GM23338 (cell line): Measurements from ENCODE around the gene CEACAM5.
"Not testable (repeated sequence)": the region's sequence is repeated elsewhere in the genome, so short reads cannot be mapped to it uniquely, and the experiment has no call there.

ENCODE experiments used
- EZH2 ChIP-seq: fragments of 200-600 bp; sonication (generic); IDR thresholded peaks from one replicate; pipeline ENCODE4 v1.8.0; 2017; ENCODE audit warnings: antibody characterized with exemption, mild to moderate bottlenecking, low read depth; ENCODE audit not compliant: unreplicated experiment
- EZH2phosphoT487 ChIP-seq: fragments of 200-600 bp; sonication (generic); IDR thresholded peaks from one replicate; pipeline ENCODE4 v1.8.1; 2018; ENCODE audit warnings: antibody characterized with exemption; ENCODE audit not compliant: unreplicated experiment
- JUNB ChIP-seq: IDR thresholded peaks from one replicate; pipeline ENCODE4 v1.6.1; 2016; ENCODE audit warnings: antibody characterized with exemption; ENCODE audit not compliant: unreplicated experiment
- POLR2AphosphoS5 ChIP-seq: IDR thresholded peaks from 2 replicates; pipeline ENCODE4 v1.6.1; 2016; ENCODE audit warnings: antibody characterized with exemption, low read depth
- STAT1 ChIP-seq: IDR thresholded peaks from one replicate; pipeline ENCODE4 v1.6.1; 2016; ENCODE audit warnings: antibody characterized with exemption; ENCODE audit not compliant: unreplicated experiment
- TF ChIP-seq, protein P1 (sequence below), 2 experiments: fragments of 200-600 bp in 1 of 2; sonication (generic) in 1 of 2; conservative IDR thresholded peaks; 2 replicates each; pipeline versions ENCODE4 v1.5.1 to v1.6.1; 2016 to 2017; ENCODE audit warnings: antibody characterized with exemption in 2 of 2, low read depth in 2 of 2, mild to moderate bottlenecking in 2 of 2, moderate library complexity in 1 of 2
- TF ChIP-seq, protein P2 (sequence below): fragments of 250-450 bp; sonication (Bioruptor Pico); IDR thresholded peaks from 2 replicates; pipeline ENCODE4 v1.5.0; 2020; ENCODE audit warnings: mild to moderate bottlenecking, moderate library complexity
- TF ChIP-seq, protein P3 (sequence below): IDR thresholded peaks from 2 replicates; pipeline ENCODE4 v1.6.1; 2016; ENCODE audit warnings: antibody characterized with exemption
- TF ChIP-seq, protein P4 (sequence below): IDR thresholded peaks from one replicate; pipeline ENCODE4 v1.6.1; 2018; ENCODE audit warnings: antibody characterized with exemption; ENCODE audit not compliant: unreplicated experiment

DNA sequence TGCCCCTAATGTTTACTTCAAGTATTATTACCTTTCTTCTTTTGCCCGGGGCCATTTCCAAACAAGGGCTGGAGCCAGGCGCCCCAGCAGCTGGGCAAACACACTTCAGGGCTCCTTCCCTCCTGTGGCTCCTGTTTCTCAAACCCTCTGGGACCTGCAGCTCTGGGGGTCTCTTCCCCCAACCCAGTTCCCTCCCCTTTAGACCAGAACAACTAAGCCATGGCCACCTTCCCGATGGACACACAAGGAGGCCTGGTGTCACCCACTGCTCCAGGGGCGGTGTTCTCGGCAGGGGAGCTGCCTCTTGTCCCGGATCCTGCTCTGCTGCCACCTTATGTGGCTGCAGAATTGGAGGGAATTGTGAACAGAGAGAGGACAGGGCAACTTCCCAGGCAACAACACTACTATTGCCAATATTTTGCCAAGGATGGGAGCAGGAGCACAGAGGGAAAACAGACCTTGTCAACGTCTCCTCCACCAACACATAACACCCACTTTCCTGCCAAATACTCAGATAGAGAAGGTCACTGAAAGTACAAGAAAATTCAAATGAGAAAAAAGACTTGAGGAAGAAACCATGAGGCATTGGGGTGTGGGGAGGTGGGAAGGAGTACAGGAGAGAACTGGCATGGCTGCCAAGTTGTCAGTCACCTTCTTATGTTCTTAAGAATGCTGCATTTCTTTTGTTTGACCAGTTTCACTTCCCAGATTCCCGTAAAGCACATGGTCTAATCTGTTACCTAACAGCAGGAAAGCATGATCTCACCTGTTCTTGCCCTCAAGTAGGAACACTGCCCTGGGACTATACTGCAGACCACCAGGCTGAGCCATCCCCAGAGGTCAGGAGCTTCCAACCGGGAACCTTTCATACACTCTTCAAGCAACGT, 42.1 kb downstream of the CEACAM5 start:
- TF ChIP-seq, protein P1, sequence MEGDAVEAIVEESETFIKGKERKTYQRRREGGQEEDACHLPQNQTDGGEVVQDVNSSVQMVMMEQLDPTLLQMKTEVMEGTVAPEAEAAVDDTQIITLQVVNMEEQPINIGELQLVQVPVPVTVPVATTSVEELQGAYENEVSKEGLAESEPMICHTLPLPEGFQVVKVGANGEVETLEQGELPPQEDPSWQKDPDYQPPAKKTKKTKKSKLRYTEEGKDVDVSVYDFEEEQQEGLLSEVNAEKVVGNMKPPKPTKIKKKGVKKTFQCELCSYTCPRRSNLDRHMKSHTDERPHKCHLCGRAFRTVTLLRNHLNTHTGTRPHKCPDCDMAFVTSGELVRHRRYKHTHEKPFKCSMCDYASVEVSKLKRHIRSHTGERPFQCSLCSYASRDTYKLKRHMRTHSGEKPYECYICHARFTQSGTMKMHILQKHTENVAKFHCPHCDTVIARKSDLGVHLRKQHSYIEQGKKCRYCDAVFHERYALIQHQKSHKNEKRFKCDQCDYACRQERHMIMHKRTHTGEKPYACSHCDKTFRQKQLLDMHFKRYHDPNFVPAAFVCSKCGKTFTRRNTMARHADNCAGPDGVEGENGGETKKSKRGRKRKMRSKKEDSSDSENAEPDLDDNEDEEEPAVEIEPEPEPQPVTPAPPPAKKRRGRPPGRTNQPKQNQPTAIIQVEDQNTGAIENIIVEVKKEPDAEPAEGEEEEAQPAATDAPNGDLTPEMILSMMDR (conservative IDR thresholded peaks at IDR 0.05; ENCODE audit: low read depth in 2 of 2), result not testable (repeated sequence)
- not testable (repeated sequence) for TF ChIP-seq POLR2AphosphoS5, EZH2phosphoT487, JUNB, EZH2, STAT1
- TF ChIP-seq, protein P2, sequence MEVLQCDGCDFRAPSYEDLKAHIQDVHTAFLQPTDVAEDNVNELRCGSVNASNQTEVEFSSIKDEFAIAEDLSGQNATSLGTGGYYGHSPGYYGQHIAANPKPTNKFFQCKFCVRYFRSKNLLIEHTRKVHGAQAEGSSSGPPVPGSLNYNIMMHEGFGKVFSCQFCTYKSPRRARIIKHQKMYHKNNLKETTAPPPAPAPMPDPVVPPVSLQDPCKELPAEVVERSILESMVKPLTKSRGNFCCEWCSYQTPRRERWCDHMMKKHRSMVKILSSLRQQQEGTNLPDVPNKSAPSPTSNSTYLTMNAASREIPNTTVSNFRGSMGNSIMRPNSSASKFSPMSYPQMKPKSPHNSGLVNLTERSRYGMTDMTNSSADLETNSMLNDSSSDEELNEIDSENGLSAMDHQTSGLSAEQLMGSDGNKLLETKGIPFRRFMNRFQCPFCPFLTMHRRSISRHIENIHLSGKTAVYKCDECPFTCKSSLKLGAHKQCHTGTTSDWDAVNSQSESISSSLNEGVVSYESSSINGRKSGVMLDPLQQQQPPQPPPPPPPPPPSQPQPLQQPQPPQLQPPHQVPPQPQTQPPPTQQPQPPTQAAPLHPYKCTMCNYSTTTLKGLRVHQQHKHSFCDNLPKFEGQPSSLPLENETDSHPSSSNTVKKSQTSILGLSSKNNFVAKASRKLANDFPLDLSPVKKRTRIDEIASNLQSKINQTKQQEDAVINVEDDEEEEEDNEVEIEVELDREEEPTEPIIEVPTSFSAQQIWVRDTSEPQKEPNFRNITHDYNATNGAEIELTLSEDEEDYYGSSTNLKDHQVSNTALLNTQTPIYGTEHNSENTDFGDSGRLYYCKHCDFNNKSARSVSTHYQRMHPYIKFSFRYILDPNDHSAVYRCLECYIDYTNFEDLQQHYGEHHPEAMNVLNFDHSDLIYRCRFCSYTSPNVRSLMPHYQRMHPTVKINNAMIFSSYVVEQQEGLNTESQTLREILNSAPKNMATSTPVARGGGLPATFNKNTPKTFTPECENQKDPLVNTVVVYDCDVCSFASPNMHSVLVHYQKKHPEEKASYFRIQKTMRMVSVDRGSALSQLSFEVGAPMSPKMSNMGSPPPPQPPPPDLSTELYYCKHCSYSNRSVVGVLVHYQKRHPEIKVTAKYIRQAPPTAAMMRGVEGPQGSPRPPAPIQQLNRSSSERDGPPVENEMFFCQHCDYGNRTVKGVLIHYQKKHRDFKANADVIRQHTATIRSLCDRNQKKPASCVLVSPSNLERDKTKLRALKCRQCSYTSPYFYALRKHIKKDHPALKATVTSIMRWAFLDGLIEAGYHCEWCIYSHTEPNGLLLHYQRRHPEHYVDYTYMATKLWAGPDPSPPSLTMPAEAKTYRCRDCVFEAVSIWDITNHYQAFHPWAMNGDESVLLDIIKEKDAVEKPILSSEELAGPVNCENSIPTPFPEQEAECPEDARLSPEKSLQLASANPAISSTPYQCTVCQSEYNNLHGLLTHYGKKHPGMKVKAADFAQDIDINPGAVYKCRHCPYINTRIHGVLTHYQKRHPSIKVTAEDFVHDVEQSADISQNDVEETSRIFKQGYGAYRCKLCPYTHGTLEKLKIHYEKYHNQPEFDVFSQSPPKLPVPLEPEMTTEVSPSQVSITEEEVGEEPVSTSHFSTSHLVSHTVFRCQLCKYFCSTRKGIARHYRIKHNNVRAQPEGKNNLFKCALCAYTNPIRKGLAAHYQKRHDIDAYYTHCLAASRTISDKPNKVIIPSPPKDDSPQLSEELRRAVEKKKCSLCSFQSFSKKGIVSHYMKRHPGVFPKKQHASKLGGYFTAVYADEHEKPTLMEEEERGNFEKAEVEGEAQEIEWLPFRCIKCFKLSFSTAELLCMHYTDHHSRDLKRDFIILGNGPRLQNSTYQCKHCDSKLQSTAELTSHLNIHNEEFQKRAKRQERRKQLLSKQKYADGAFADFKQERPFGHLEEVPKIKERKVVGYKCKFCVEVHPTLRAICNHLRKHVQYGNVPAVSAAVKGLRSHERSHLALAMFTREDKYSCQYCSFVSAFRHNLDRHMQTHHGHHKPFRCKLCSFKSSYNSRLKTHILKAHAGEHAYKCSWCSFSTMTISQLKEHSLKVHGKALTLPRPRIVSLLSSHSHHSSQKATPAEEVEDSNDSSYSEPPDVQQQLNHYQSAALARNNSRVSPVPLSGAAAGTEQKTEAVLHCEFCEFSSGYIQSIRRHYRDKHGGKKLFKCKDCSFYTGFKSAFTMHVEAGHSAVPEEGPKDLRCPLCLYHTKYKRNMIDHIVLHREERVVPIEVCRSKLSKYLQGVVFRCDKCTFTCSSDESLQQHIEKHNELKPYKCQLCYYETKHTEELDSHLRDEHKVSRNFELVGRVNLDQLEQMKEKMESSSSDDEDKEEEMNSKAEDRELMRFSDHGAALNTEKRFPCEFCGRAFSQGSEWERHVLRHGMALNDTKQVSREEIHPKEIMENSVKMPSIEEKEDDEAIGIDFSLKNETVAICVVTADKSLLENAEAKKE (CRISPR knock-in tag), result not testable (repeated sequence)
- TF ChIP-seq, protein P3, sequence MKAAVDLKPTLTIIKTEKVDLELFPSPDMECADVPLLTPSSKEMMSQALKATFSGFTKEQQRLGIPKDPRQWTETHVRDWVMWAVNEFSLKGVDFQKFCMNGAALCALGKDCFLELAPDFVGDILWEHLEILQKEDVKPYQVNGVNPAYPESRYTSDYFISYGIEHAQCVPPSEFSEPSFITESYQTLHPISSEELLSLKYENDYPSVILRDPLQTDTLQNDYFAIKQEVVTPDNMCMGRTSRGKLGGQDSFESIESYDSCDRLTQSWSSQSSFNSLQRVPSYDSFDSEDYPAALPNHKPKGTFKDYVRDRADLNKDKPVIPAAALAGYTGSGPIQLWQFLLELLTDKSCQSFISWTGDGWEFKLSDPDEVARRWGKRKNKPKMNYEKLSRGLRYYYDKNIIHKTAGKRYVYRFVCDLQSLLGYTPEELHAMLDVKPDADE, result not testable (repeated sequence)
- TF ChIP-seq, protein P4, sequence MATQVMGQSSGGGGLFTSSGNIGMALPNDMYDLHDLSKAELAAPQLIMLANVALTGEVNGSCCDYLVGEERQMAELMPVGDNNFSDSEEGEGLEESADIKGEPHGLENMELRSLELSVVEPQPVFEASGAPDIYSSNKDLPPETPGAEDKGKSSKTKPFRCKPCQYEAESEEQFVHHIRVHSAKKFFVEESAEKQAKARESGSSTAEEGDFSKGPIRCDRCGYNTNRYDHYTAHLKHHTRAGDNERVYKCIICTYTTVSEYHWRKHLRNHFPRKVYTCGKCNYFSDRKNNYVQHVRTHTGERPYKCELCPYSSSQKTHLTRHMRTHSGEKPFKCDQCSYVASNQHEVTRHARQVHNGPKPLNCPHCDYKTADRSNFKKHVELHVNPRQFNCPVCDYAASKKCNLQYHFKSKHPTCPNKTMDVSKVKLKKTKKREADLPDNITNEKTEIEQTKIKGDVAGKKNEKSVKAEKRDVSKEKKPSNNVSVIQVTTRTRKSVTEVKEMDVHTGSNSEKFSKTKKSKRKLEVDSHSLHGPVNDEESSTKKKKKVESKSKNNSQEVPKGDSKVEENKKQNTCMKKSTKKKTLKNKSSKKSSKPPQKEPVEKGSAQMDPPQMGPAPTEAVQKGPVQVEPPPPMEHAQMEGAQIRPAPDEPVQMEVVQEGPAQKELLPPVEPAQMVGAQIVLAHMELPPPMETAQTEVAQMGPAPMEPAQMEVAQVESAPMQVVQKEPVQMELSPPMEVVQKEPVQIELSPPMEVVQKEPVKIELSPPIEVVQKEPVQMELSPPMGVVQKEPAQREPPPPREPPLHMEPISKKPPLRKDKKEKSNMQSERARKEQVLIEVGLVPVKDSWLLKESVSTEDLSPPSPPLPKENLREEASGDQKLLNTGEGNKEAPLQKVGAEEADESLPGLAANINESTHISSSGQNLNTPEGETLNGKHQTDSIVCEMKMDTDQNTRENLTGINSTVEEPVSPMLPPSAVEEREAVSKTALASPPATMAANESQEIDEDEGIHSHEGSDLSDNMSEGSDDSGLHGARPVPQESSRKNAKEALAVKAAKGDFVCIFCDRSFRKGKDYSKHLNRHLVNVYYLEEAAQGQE, result not testable (repeated sequence)
